HEK293 (cell line): ENCODE measurements around the gene OST4.

Experiments used
- CTCF ChIA-PET: fragments of 350-600 bp; formaldehyde crosslinking; extraction: SDS; loops from one replicate; lab custom pipeline; 2021; ENCODE audit warnings: antibody characterized with exemption; lab: Yijun Ruan, JAX
- POLR2A ChIA-PET: fragments of 300-600 bp; formaldehyde crosslinking; extraction: SDS; loops from one replicate; lab custom pipeline; 2020; ENCODE audit warnings: antibody characterized with exemption, inconsistent platforms; lab: Yijun Ruan, JAX
- H3K27ac ChIP-seq: fragments of 200-500 bp; sonication (Bioruptor generic); 2 replicates; pipeline ENCODE4 v1.5.1; 2014; ENCODE audit warnings: low read depth, low read length, control low read depth, inconsistent platforms; ENCODE audit errors: extremely low read depth
- H3K36me3 ChIP-seq, 2 experiments: fragments of 200-500 bp in 1 of 2; sonication (Bioruptor generic) in 1 of 2; 1 replicate in 1 of 2; 2 replicates in 1 of 2; pipeline ENCODE4 v1.5.1; 2014 to 2017; ENCODE audit warnings: inconsistent platforms in 2 of 2, low read length in 2 of 2; ENCODE audit not compliant: control insufficient read depth in 2 of 2, insufficient read depth in 1 of 2
- H3K4me1 ChIP-seq: fragments of 200-500 bp; sonication (Bioruptor generic); 2 replicates; pipeline ENCODE4 v1.5.1; 2014; ENCODE audit warnings: mild to moderate bottlenecking, low read length, inconsistent platforms; ENCODE audit not compliant: control insufficient read depth, insufficient read depth
- H3K4me3 ChIP-seq: 2 replicates; pipeline ENCODE4 v1.5.1; 2011; ENCODE audit warnings: low read depth, mild to moderate bottlenecking, control low read depth, low read length, moderate library complexity
- H3K9me3 ChIP-seq: fragments of 200-500 bp; sonication (Bioruptor generic); 2 replicates; pipeline ENCODE4 v1.5.1; 2014; ENCODE audit warnings: low read depth, low read length, inconsistent platforms; ENCODE audit not compliant: control insufficient read depth, insufficient read depth
- GLI2 ChIP-seq: fragments of 450-650 bp; formaldehyde crosslinking; IDR thresholded peaks from 2 replicates; pipeline ENCODE4; 2017; ENCODE audit warnings: missing biosample characterization, missing genetic modification characterization, low read depth, borderline replicate concordance
- GLIS1 ChIP-seq: fragments of 450-650 bp; formaldehyde crosslinking; IDR thresholded peaks from 2 replicates; pipeline ENCODE4 v1.5.1; 2016; ENCODE audit warnings: missing biosample characterization, missing genetic modification characterization
- KLF8 ChIP-seq: fragments of 450-650 bp; formaldehyde crosslinking; IDR thresholded peaks from 2 replicates; pipeline ENCODE4 v1.5.1; 2016; ENCODE audit warnings: missing biosample characterization, missing genetic modification characterization
- OVOL3 ChIP-seq: fragments of 450-650 bp; formaldehyde crosslinking; IDR thresholded peaks from 2 replicates; pipeline ENCODE4 v1.5.1; 2016; ENCODE audit warnings: missing biosample characterization, missing genetic modification characterization
- PBX3 ChIP-seq: sonication (generic); formaldehyde crosslinking; IDR thresholded peaks from 2 replicates; pipeline ENCODE4 v1.8.1; 2022; ENCODE audit warnings: mild to moderate bottlenecking, moderate library complexity, missing genetic modification reagents
- PRDM1 ChIP-seq: fragments of 450-650 bp; formaldehyde crosslinking; IDR thresholded peaks from 2 replicates; pipeline ENCODE4; 2016; ENCODE audit warnings: missing biosample characterization, missing genetic modification characterization
- SCRT2 ChIP-seq: fragments of 450-650 bp; formaldehyde crosslinking; IDR thresholded peaks from 2 replicates; pipeline ENCODE4 v1.5.1; 2016; ENCODE audit warnings: missing biosample characterization, missing genetic modification characterization
- SP2 ChIP-seq: fragments of 450-650 bp; formaldehyde crosslinking; IDR thresholded peaks from 2 replicates; pipeline ENCODE4 v1.5.1; 2016; ENCODE audit warnings: missing biosample characterization, missing genetic modification characterization
- SP7 ChIP-seq: fragments of 450-650 bp; formaldehyde crosslinking; IDR thresholded peaks from 2 replicates; pipeline ENCODE4 v1.5.1; 2016; ENCODE audit warnings: missing biosample characterization, missing genetic modification characterization
- TRIM28 ChIP-seq: IDR thresholded peaks from 2 replicates; pipeline ENCODE4 v1.6.1; 2011; ENCODE audit warnings: low read length, control low read depth, borderline replicate concordance
- YY2 ChIP-seq: fragments of 450-650 bp; formaldehyde crosslinking; IDR thresholded peaks from 2 replicates; pipeline ENCODE4 v1.5.1; 2016; ENCODE audit warnings: missing biosample characterization, missing genetic modification characterization
- ZBTB17 ChIP-seq: fragments of 450-650 bp; formaldehyde crosslinking; IDR thresholded peaks from 2 replicates; pipeline ENCODE4 v1.5.1; 2016; ENCODE audit warnings: missing biosample characterization, missing genetic modification characterization
- ZBTB20 ChIP-seq: fragments of 450-650 bp; formaldehyde crosslinking; IDR thresholded peaks from 2 replicates; pipeline ENCODE4 v1.5.1; 2016; ENCODE audit warnings: missing biosample characterization, missing genetic modification characterization
- ZBTB6 ChIP-seq: fragments of 450-650 bp; formaldehyde crosslinking; IDR thresholded peaks from 2 replicates; pipeline ENCODE4 v1.5.1; 2017; ENCODE audit warnings: missing biosample characterization, missing genetic modification characterization
- ZFP69B ChIP-seq: fragments of 450-650 bp; formaldehyde crosslinking; IDR thresholded peaks from 2 replicates; pipeline ENCODE4 v1.5.1; 2016; ENCODE audit warnings: missing biosample characterization, missing genetic modification characterization
- ZNF148 ChIP-seq: fragments of 450-650 bp; formaldehyde crosslinking; IDR thresholded peaks from 2 replicates; pipeline ENCODE4 v1.5.0; 2017; ENCODE audit warnings: missing biosample characterization, missing genetic modification characterization, borderline replicate concordance
- ZNF324 ChIP-seq: fragments of 450-650 bp; formaldehyde crosslinking; IDR thresholded peaks from 2 replicates; pipeline ENCODE4 v1.5.1; 2016; ENCODE audit warnings: missing biosample characterization, missing genetic modification characterization
- ZNF501 ChIP-seq: fragments of 450-650 bp; formaldehyde crosslinking; IDR thresholded peaks from 2 replicates; pipeline ENCODE4 v1.5.1; 2016; ENCODE audit warnings: missing biosample characterization, missing genetic modification characterization
- ZNF596 ChIP-seq: fragments of 450-650 bp; IDR thresholded peaks from 2 replicates; pipeline ENCODE4 v1.5.0; 2018; ENCODE audit warnings: missing biosample characterization, mild to moderate bottlenecking, missing genetic modification characterization, moderate library complexity
- ZNF600 ChIP-seq: fragments of 450-650 bp; formaldehyde crosslinking; IDR thresholded peaks from 2 replicates; pipeline ENCODE4 v1.5.1; 2016; ENCODE audit warnings: missing biosample characterization, missing genetic modification characterization
- ZNF610 ChIP-seq: fragments of 450-650 bp; formaldehyde crosslinking; IDR thresholded peaks from 2 replicates; pipeline ENCODE4 v1.5.1; 2016; ENCODE audit warnings: missing biosample characterization, missing genetic modification characterization, borderline replicate concordance
- ZSCAN30 ChIP-seq: fragments of 450-650 bp; IDR thresholded peaks from 2 replicates; pipeline ENCODE4 v1.5.1; 2018; ENCODE audit warnings: missing biosample characterization, mild to moderate bottlenecking, missing genetic modification characterization, moderate library complexity
- TF ChIP-seq, protein P1 (sequence below): fragments of 450-650 bp; formaldehyde crosslinking; IDR thresholded peaks from 2 replicates; pipeline ENCODE4 v1.5.1; 2016; ENCODE audit warnings: missing biosample characterization, missing genetic modification characterization

OST4 gene

DNA sequence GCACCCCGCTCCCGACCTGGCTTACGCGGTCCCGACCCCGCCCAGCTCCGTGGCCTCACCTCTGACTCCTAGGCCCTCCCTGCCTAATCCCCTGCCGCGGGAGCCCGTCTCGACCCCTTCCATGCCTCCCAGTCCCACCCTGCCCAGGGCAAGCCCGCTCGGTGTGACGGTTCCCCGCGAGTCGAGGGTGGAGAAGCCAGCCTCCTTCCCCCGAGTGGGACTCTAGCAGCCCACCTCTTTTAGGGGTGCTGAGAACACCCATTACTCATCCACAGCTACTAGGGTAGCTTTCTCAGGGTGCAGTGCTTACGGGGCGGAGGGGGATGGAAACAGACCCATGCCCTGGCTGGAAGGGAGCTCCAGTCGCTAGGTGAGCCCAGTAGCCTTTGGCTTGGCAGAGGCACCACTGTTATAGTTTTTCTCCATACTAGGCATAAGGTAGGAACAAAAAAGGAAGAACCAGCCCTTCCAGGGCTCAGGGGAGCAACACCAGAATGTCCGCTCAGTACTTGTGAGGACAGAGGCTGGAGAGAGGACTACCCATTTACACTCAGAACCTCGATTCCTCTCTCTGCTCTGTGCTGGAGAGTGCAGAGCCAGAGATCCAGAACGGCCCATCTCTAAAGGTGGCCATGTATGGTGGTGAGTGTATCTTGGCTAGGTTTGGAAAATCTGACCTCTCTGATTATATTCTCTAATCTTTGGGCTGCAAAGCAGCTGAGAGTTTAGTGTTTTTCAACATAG lies 19.4 kb downstream of the OST4 start:
- H3K9me3 ChIP-seq, result no peaks in the 10 kb centered on the region
- TF ChIP-seq ZBTB17 (tag by site-specific recombination) (peak; percentile 97), ZNF600 (tag by site-specific recombination) (peak; percentile 85), ZNF324 (tag by site-specific recombination) (no peak)
- TF ChIP-seq, all 188 proteins: peak for 2
- Histone ChIP-seq H3K27ac (peak overlapping the region; percentile 73; the same call in 1 of the 2 replicates), H3K4me3 (peak overlapping the region; percentile 82), H3K4me1 (peaks cover 4% of the 10 kb centered on the region), H3K36me3 (peaks cover 10 to 44% of the 10 kb centered on the region in 2 experiments)
- CTCF ChIA-PET, result interaction anchor here (0.7 to 2.0 kb wide), 4 partner anchors 21 to 251 kb away, joined by 3 to 7 read pairs (median 3); no protein-coding TSS in a partner anchor
- POLR2A ChIA-PET, result interaction anchor here (0.6 to 3.7 kb wide), 16 partner anchors 8 to 312 kb away, joined by 3 to 61 read pairs (median 7); partner anchors contain the start of genes KHK, OST4 and TMEM214

DNA sequence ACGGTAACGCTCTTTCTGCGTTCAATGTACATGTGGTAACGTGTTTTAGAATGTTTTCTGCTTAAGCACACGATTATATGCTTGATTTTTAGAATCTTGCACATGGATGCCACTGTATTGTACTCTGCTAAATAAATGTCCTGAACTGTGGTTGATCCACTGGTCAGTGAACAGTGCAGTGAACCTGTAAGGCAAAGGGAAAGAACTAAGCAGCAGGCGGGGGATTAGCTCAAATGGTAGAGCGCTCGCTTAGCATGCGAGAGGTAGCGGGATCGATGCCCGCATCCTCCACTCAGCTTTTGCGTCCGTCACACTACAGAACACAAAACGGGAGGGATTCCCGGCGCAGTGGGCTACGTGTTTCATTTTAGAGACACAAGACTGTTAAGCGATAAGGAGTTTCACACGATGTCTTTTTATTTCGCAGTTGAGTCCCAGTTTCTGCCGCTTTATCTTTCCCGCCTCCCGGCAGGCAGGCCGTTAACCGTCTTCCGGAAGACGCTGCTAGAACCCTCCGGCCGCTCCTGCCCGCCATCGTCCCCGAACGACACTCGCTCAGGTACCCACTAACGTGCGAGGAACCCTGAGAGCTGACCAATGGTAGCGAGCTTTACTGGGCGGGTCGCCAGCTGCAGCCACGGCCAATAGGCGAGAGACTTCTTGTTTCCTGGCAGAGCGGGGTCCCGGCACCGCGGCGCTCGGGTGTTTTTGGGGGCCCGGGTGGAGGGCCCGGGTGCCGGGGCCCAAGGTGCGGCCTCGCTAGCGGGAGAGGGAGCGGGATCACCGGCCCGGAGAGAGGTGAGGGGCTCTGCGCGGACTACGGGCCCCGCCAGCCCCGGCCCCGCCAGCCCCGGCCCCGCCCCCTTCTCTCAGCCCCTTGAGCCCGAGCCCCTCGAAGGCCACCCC lies 20.2 kb downstream of the OST4 start, which contains the start of gene AGBL5:
AGBL5 (plus strand) TSS at position 673 of the 906 bp plus-strand sequence. CDS start 1,291 bp downstream, outside the sequence.
- ChIA-PET CTCF (interaction anchor here (0.5 to 2.0 kb wide), 9 partner anchors 17 to 252 kb away, joined by 3 to 7 read pairs (median 3); no protein-coding TSS in a partner anchor), POLR2A (interaction anchor here (0.6 to 3.7 kb wide), 29 partner anchors 8 to 578 kb away, joined by 3 to 61 read pairs (median 4); partner anchors contain the start of genes ATRAID, CCDC121, GPN1 and GTF3C2)
- Histone ChIP-seq H3K4me3 (peak within 1 kb of the TSS; percentile 82), H3K27ac (peak within 1 kb of the TSS; percentile 73), H3K9me3 (no peaks in the 10 kb centered on the region), H3K36me3 (peaks cover 10 to 36% of the 10 kb centered on the region in 2 experiments), H3K4me1 (peaks cover 4% of the 10 kb centered on the region)
- TF ChIP-seq OVOL3, result peak; percentile 58; the same call in 1 of the 2 replicates
- no peak for TF ChIP-seq GLI2 (tag by site-specific recombination)
- TF ChIP-seq, protein P1, sequence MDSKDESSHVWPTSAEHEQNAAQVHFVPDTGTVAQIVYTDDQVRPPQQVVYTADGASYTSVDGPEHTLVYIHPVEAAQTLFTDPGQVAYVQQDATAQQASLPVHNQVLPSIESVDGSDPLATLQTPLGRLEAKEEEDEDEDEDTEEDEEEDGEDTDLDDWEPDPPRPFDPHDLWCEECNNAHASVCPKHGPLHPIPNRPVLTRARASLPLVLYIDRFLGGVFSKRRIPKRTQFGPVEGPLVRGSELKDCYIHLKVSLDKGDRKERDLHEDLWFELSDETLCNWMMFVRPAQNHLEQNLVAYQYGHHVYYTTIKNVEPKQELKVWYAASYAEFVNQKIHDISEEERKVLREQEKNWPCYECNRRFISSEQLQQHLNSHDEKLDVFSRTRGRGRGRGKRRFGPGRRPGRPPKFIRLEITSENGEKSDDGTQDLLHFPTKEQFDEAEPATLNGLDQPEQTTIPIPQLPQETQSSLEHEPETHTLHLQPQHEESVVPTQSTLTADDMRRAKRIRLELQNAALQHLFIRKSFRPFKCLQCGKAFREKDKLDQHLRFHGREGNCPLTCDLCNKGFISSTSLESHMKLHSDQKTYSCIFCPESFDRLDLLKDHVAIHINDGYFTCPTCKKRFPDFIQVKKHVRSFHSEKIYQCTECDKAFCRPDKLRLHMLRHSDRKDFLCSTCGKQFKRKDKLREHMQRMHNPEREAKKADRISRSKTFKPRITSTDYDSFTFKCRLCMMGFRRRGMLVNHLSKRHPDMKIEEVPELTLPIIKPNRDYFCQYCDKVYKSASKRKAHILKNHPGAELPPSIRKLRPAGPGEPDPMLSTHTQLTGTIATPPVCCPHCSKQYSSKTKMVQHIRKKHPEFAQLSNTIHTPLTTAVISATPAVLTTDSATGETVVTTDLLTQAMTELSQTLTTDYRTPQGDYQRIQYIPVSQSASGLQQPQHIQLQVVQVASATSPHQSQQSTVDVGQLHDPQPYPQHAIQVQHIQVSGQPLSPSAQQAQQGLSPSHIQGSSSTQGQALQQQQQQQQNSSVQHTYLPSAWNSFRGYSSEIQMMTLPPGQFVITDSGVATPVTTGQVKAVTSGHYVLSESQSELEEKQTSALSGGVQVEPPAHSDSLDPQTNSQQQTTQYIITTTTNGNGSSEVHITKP (tag by site-specific recombination), result peak; percentile 24
- TF ChIP-seq ZBTB20, result peak; percentile 69; the same call in 1 of the 2 replicates
- TF ChIP-seq PRDM1 (tag by site-specific recombination), result no peak
- TF ChIP-seq SP2 (tag by site-specific recombination), result peak; percentile 84
- TF ChIP-seq ZFP69B (tag by site-specific recombination), result peak; percentile 45
- peak; percentile 72 for TF ChIP-seq YY2 (tag by site-specific recombination)
- TF ChIP-seq ZNF148 (tag by site-specific recombination), result 0 out of 2 replicates have a peak, but pooled peaks have one; percentile 49
- TF ChIP-seq ZSCAN30 (tag by site-specific recombination), result peak; percentile 63
- TF ChIP-seq TRIM28, result peak; percentile 96
- TF ChIP-seq KLF8 (tag by site-specific recombination), result peak; percentile 53
- TF ChIP-seq GLIS1, result no peak
- peak; percentile 94 for TF ChIP-seq ZNF600 (tag by site-specific recombination)
- TF ChIP-seq SCRT2 (tag by site-specific recombination), result peak; percentile 38
- TF ChIP-seq SP7 (tag by site-specific recombination), result peak; percentile 85
- peak; percentile 45; the same call in 1 of the 2 replicates for TF ChIP-seq ZNF596 (tag by site-specific recombination)
- TF ChIP-seq PBX3 (CRISPR knock-in tag), result peak; percentile 26
- peak; percentile 91 for TF ChIP-seq ZNF610
- TF ChIP-seq ZBTB6 (tag by site-specific recombination), result peak; percentile 41
- peak; percentile 79; the same call in 1 of the 2 replicates for TF ChIP-seq ZNF501 (tag by site-specific recombination)
